GM19455 (cell line): ENCODE measurements around the gene PELI2.
A peak's percentile ranks its signal among the peaks of the same experiment; 100 is the strongest.

ENCODE experiments used
- ATAC-seq: cut with Tn5 transposase; IDR thresholded peaks from one replicate; pipeline ENCODE4 v1.9.1; 2021; ENCODE audit not compliant: unreplicated experiment

The PELI2 gene

GRCh38 chr14:56117765-56118610 is at the start of gene PELI2:
Gene PELI2, plus strand, starts transcription at chr14:56118411. Its CDS starts 250 bp downstream, at chr14:56118661.
- peak; percentile 80 for ATAC-seq

- no peak for ATAC-seq
Measured at GRCh38 chr14:56073799-56074198, 44.4 kb upstream of the PELI2 start.

GRCh38 chr14:56075301-56075700 is 42.9 kb upstream of the PELI2 start:
- no peak for ATAC-seq

- ATAC-seq: no peak
Measured at GRCh38 chr14:56081139-56081538, 37.1 kb upstream of the PELI2 start.

- ATAC-seq: no peak
Measured at GRCh38 chr14:56082880-56083279, 35.3 kb upstream of the PELI2 start.

GRCh38 chr14:56085471-56085870 is 32.7 kb upstream of the PELI2 start:
- ATAC-seq: no peak

GRCh38 chr14:56087671-56088471 is 30.3 kb upstream of the PELI2 start:
- ATAC-seq: no peak

- no peak for ATAC-seq
Measured at GRCh38 chr14:56088941-56089340, 29.3 kb upstream of the PELI2 start.

GRCh38 chr14:56092763-56093162 is 25.4 kb upstream of the PELI2 start:
- ATAC-seq: no peak

- no peak for ATAC-seq
Measured at GRCh38 chr14:56094076-56094475, 24.1 kb upstream of the PELI2 start.

GRCh38 chr14:56098021-56098420 is 20.2 kb upstream of the PELI2 start:
- no peak for ATAC-seq

GRCh38 chr14:56099081-56099797 is 19.0 kb upstream of the PELI2 start:
- no peak for ATAC-seq

- no peak for ATAC-seq
Measured at GRCh38 chr14:56100556-56100955, 17.7 kb upstream of the PELI2 start.

- no peak for ATAC-seq
Measured at GRCh38 chr14:56102941-56103340, 15.3 kb upstream of the PELI2 start.

- no peak for ATAC-seq
Measured at GRCh38 chr14:56107615-56108014, 10.6 kb upstream of the PELI2 start.

GRCh38 chr14:56108057-56108456 is 10.2 kb upstream of the PELI2 start:
- ATAC-seq: no peak

- ATAC-seq: no peak
Measured at GRCh38 chr14:56112781-56113180, 5.4 kb upstream of the PELI2 start.

GRCh38 chr14:56115334-56115870 is 2.8 kb upstream of the PELI2 start:
- ATAC-seq: no peak

GRCh38 chr14:56115976-56116893 is 2.0 kb upstream of the PELI2 start:
- ATAC-seq: no peak

GRCh38 chr14:56118611-56119181 is 485 bp downstream of the PELI2 start:
- peak; percentile 34 for ATAC-seq
